ENCODE measurements around the gene CENPP.

DNA sequence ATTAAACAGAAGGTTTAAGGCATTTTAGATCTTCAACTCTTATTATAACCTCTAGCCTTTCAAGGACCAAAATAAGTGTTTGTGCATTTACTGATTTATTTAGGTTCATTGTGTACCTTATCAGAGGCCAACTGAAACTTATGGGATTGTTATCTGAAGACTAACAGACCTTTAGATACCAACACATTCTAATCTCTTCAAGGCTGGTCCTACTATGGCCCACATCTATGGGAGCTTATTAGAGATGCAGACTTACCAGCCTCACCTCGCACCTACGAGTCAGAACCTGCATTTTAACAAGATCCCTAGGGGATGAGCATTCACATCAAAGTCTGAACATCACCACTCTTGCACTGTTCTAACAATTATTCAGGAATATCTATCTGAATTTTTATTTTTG is 34.2 kb upstream of the CENPP start:
- TF ChIP-seq, protein P1, sequence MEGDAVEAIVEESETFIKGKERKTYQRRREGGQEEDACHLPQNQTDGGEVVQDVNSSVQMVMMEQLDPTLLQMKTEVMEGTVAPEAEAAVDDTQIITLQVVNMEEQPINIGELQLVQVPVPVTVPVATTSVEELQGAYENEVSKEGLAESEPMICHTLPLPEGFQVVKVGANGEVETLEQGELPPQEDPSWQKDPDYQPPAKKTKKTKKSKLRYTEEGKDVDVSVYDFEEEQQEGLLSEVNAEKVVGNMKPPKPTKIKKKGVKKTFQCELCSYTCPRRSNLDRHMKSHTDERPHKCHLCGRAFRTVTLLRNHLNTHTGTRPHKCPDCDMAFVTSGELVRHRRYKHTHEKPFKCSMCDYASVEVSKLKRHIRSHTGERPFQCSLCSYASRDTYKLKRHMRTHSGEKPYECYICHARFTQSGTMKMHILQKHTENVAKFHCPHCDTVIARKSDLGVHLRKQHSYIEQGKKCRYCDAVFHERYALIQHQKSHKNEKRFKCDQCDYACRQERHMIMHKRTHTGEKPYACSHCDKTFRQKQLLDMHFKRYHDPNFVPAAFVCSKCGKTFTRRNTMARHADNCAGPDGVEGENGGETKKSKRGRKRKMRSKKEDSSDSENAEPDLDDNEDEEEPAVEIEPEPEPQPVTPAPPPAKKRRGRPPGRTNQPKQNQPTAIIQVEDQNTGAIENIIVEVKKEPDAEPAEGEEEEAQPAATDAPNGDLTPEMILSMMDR (IDR thresholded peaks at IDR 0.05; ENCODE audit: low read length): no peak
- TF ChIP-seq EZH2 (optimal IDR thresholded peaks at IDR 0.05; ENCODE audit: low read depth, low read length): no peak

All from MM.1S (cell line).